Gastrocnemius medialis (tissue), 4 donors: ENCODE measurements around the gene KCNB1. TPM values are rescaled to one million over a fixed set of nuclear protein-coding genes. Genes with fewer than 3 reads are reported as not detected.

Source experiments
- ATAC-seq, 2 donors: fragments of 150-250 bp; one replicate each; pipeline ENCODE4 v1.9.1; 2016
- DNase-seq, 2 donors: peaks; one replicate each; pipeline ENCODE4 v3.0.0-alpha.2; 2019
- H3K27ac ChIP-seq, 4 donors: fragments of 200-600 bp; sonication (generic); 1 replicate in 1 of 4; 2 replicates in 3 of 4; pipeline ENCODE4 v1.5.1; 2016 to 2018; ENCODE audit warnings: mild to moderate bottlenecking in 2 of 4, moderate library complexity in 1 of 4
- H3K27me3 ChIP-seq, 3 donors: fragments of 200-600 bp; sonication (generic) in 2 of 3; 1 replicate in 1 of 3; 2 replicates in 2 of 3; pipeline versions ENCODE4 v1.5.1 to v1.6.0; 2016 to 2019; ENCODE audit warnings: mild to moderate bottlenecking in 1 of 3, moderate library complexity in 1 of 3
- H3K36me3 ChIP-seq, 2 donors: fragments of 200-600 bp; sonication (generic) in 1 of 2; one replicate each; pipeline ENCODE4 v1.5.1; 2017 to 2018
- H3K4me1 ChIP-seq, 2 donors: fragments of 200-600 bp; sonication (generic) in 1 of 2; one replicate each; pipeline ENCODE4 v1.5.1; 2016 to 2017; ENCODE audit warnings: mild to moderate bottlenecking in 2 of 2
- H3K4me3 ChIP-seq, 4 donors: fragments of 200-600 bp; sonication (generic) in 3 of 4; 1 replicate in 1 of 4; 2 replicates in 3 of 4; pipeline ENCODE4 v1.5.1; 2016 to 2019; ENCODE audit warnings: mild to moderate bottlenecking in 2 of 4
- H3K9me3 ChIP-seq, 3 donors: fragments of 200-600 bp; sonication (generic) in 2 of 3; 1 replicate in 1 of 3; 2 replicates in 2 of 3; pipeline ENCODE4 v1.5.1; 2016 to 2019
- POLR2A ChIP-seq, 2 donors: fragments of 450-650 bp; IDR thresholded peaks; one replicate each; pipeline ENCODE4 v1.6.1; 2017; ENCODE audit warnings: antibody characterized with exemption in 2 of 2, mild to moderate bottlenecking in 2 of 2, moderate library complexity in 2 of 2
- in situ Hi-C, 4 donors: fragments of 200-750 bp; cut with MboI; loops; one replicate each; pipeline versions ENCODE4 v1.15.0 to v1.8.0; 2017; ENCODE audit warnings: low sequenced_read_pairs in 4 of 4
- intact Hi-C: fragments of 100-400 bp; cut with DNase I; formaldehyde crosslinking; loops from one replicate; pipeline ENCODE4 v1.15.1; 2023; ENCODE audit warnings: low total_unique reads
- total RNA-seq, 4 donors: library from RNA; depleted of rRNA; stranded (reverse); fragments of >200 nt; gene quantifications; one replicate each; pipeline versions ENCODE4 v1.1.0 to v1.2.3, GENCODE V29; 2016
- TF ChIP-seq, protein P1 (sequence below), 5 experiments: fragments of 450-650 bp in 3 of 5; fragments of 200-600 bp in 2 of 5; sonication (generic) in 2 of 5; IDR thresholded peaks in 4 of 5; conservative IDR thresholded peaks in 1 of 5; 1 replicate in 4 of 5; 2 replicates in 1 of 5; pipeline ENCODE4 v1.5.1; 2016 to 2019; ENCODE audit warnings: antibody characterized with exemption in 5 of 5, mild to moderate bottlenecking in 3 of 5, moderate library complexity in 3 of 5

KCNB1 gene
- total RNA-seq, 4 donors from 2014 or later, result 6.6 to 34.7 (median 9.4) TPM

DNA sequence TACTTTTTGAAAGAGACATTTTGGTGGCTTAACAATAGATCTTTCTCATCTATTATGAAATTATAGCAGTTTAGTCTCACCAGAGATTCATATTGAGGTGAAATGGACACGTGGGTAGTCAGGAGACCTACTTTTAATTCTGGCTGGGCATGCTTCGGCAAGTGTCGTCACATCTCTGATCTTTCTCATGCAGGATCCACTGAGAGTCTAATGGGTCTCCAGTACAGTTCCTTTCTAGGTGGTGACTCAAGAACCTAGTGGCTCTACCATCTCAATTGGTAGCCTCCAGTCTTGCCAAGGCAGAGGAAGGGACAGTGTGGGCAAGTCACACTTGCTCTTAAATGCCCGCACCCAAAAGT, 94.9 kb downstream of the KCNB1 start:
- peak overlapping the region in 3 of 4 donors; percentile 39 to 83 (median 67) for H3K27ac ChIP-seq
- ATAC-seq (no peak), DNase-seq (no peak)
- H3K9me3 ChIP-seq, result no peaks in the 10 kb centered on the region
- no peak for TF ChIP-seq POLR2A (IDR thresholded peaks at IDR 0.05)
- TF ChIP-seq, protein P1, sequence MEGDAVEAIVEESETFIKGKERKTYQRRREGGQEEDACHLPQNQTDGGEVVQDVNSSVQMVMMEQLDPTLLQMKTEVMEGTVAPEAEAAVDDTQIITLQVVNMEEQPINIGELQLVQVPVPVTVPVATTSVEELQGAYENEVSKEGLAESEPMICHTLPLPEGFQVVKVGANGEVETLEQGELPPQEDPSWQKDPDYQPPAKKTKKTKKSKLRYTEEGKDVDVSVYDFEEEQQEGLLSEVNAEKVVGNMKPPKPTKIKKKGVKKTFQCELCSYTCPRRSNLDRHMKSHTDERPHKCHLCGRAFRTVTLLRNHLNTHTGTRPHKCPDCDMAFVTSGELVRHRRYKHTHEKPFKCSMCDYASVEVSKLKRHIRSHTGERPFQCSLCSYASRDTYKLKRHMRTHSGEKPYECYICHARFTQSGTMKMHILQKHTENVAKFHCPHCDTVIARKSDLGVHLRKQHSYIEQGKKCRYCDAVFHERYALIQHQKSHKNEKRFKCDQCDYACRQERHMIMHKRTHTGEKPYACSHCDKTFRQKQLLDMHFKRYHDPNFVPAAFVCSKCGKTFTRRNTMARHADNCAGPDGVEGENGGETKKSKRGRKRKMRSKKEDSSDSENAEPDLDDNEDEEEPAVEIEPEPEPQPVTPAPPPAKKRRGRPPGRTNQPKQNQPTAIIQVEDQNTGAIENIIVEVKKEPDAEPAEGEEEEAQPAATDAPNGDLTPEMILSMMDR (IDR thresholded peaks at IDR 0.05 in 4 of 5, conservative IDR thresholded peaks at IDR 0.05 in 1 of 5), result no peak
- no peak overlapping the region for H3K4me3 ChIP-seq
- intact Hi-C loops (no loop called here), in situ Hi-C loops (no loop called here)
- H3K4me1 ChIP-seq, result peaks cover 26 to 77% of the 10 kb centered on the region in 2 donors
- no peaks in the 10 kb centered on the region for H3K36me3 ChIP-seq
- no peaks in the 10 kb centered on the region for H3K27me3 ChIP-seq

DNA sequence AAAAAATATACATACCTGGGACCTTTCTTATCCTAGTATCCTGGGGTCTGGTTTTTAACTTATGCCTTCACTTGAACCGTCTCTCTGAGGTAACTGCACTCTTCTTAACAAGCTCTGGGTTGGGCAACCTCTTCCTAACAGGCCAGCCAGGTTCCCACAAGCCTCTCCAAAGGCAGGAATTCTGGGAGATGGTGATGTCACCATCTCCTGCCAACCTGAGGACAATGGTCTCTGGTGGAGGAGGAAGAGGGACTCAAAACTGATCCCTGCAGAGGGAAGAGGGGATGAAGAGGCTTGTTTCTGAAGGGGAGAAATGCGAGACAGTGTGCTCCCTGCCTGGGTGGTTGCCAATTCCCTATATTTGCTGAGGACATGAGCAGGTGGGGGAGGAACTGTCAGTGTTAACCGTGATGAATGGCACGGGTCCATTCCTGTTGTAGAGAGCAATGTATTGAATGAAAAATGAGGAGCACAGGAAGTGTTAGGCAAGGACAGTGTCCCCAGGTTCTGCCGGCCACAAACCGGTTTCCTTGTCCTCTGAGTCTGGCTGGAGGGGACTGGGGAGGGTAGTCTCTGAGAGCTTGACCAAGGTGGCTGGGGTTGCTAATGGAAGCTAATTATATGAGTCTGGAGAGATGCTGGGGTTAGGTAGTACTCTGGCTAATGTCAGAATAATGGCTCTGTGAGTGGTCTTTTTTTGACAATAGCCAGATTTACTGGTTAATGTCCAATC, 95.5 kb downstream of the KCNB1 start:
- Histone ChIP-seq H3K27me3 (no peaks in the 10 kb centered on the region), H3K27ac (peak overlapping the region; percentile 8 to 83 (median 53)), H3K9me3 (no peaks in the 10 kb centered on the region), H3K4me3 (no peak overlapping the region), H3K4me1 (peaks cover 25 to 75% of the 10 kb centered on the region in 2 donors), H3K36me3 (no peaks in the 10 kb centered on the region)
- in situ Hi-C loops, result no loop called here
- ATAC-seq, result peak in 1 of 2 donors; percentile 40
- intact Hi-C loops, result no loop called here
- DNase-seq, result peak in 1 of 2 donors; percentile 50
- TF ChIP-seq, protein P1 (IDR thresholded peaks at IDR 0.05 in 4 of 5, conservative IDR thresholded peaks at IDR 0.05 in 1 of 5), result no peak
- TF ChIP-seq POLR2A (IDR thresholded peaks at IDR 0.05), result no peak

DNA sequence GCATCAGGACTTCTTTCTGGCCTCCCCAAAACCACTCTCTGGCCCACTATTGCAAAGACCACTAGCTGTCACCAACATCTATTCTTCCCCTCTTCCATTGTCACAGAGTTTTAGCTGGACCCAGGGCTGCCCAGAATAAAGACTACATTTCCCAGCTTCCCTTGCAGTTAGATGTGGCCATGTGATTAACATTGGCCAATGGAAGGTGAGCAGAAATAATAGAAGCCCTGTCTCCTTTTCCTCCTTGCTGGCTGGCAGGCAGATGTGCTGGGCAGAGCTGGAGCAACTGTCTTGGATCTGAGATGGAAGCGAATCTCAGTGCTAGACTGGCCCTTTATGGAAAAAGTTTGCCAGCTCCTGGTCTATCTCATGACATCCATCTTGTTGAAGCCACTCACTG, 97.0 kb downstream of the KCNB1 start:
- TF ChIP-seq, protein P1 (IDR thresholded peaks at IDR 0.05 in 4 of 5, conservative IDR thresholded peaks at IDR 0.05 in 1 of 5), result no peak
- no peak for TF ChIP-seq POLR2A (IDR thresholded peaks at IDR 0.05)
- H3K4me1 ChIP-seq, result peaks cover 36 to 73% of the 10 kb centered on the region in 2 donors
- intact Hi-C loops (loop anchor here (1.0 to 2.0 kb wide), 2 partner anchors 53 to 97 kb away; partner anchors contain the start of gene KCNB1), in situ Hi-C loops (no loop called here)
- peak in 1 of 2 donors; percentile 47 for DNase-seq
- no peaks in the 10 kb centered on the region for H3K36me3 ChIP-seq
- no peaks in the 10 kb centered on the region for H3K9me3 ChIP-seq
- H3K27me3 ChIP-seq, result no peaks in the 10 kb centered on the region
- peak overlapping the region; percentile 0 to 83 (median 53) for H3K27ac ChIP-seq
- peak; percentile 67 to 85 for ATAC-seq
- no peak overlapping the region for H3K4me3 ChIP-seq

DNA sequence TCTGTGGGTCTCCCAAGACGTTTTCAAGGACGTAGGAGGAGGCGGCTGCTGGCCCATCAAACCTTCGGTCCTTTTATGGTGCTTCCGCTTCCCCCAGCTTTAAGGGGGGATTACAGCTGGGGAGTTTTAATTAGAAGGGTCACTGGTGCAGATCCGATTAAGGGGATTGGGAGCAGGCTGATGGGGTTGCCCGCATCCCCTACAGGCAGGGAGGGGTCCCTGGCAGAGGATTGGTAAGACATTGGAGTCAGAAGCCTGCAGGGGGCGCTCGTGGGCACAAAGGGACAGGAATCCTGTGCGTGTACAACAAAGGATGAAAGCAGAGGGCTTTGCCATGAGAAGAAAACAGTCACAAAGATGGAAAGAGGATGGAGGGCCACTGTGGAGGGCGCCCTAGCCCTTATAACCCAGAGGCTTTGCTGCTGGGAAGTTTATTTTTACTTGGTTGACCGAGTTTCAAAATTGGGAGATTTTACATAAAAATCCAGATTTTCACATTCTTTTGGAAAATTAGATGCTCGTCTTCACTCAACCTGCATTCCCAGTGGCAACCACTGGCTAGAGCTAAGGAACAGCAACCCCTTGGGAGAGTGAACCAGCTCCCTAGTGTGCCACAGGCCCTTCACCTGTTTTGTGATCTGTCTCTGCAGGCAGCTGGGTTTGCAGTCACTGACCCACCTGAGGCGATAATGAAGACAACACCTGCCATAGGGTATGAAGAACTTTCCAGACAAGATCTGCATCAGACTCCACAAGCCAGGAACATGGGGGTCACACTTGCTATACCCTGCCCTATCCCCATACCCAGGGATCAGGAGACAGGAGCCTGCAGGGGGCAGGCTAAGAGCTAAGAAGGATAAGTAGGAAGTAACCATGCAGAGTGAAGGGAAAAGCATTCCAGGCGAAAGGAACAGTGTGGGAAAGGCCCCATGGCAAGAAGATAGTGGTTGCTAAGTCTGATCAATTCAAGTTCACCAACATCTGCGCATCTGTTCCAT, 97.7 kb downstream of the KCNB1 start:
- intact Hi-C loops, result loop anchor here (1.0 to 2.0 kb wide), 2 partner anchors 52 to 98 kb away; partner anchors contain the start of gene KCNB1
- no peaks in the 10 kb centered on the region for H3K36me3 ChIP-seq
- in situ Hi-C loops, result no loop called here
- peak overlapping the region in 2 of 4 donors; percentile 3 to 83 for H3K27ac ChIP-seq
- ATAC-seq (no peak), DNase-seq (peak in 1 of 2 donors; percentile 42)
- TF ChIP-seq, protein P1 (IDR thresholded peaks at IDR 0.05 in 4 of 5, conservative IDR thresholded peaks at IDR 0.05 in 1 of 5), result peak; percentile 43 to 64 (median 54)
- TF ChIP-seq POLR2A (IDR thresholded peaks at IDR 0.05), result no peak
- H3K27me3 ChIP-seq, result no peaks in the 10 kb centered on the region
- H3K4me1 ChIP-seq, result peaks cover 30 to 67% of the 10 kb centered on the region in 2 donors
- H3K4me3 ChIP-seq, result no peak overlapping the region
- no peaks in the 10 kb centered on the region for H3K9me3 ChIP-seq
